Urothelium cell line (cell line): ENCODE measurements around the gene CTNNBL1.

Experiments used
- DNase-seq: peaks from one replicate; pipeline ENCODE4 v3.0.0; 2011; ENCODE audit warnings: low spot score, mixed read lengths
- FAIRE-seq: peaks from 2 replicates; lab custom pipeline; 2011; peaks lifted over from hg19 to GRCh38; lab: Jason Lieb, UNC

Gene CTNNBL1

DNA sequence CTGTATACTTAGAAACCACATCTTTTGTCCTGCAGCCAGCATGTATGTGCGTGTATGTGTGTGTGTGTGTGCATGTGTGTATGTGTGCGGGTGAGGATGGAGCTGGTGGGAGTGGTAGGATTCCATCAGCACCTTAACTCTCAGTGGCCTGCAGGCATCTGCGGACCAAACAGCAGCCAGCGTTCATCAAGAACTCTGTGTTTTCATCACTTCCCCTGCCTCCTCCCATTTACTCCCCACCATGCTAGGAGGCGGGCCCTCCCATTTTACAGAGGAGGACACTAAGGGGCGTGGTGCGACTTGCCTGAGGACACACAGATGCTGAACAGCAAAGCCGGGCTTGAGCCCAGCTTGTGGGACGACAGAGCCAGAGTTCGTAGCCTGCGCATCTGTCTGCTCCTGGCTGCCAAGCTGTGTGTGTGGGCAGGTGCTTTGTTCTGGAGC lies 218.0 kb downstream of the CTNNBL1 start:
- DNase-seq (no peak), FAIRE-seq (peak; percentile 87)

DNA sequence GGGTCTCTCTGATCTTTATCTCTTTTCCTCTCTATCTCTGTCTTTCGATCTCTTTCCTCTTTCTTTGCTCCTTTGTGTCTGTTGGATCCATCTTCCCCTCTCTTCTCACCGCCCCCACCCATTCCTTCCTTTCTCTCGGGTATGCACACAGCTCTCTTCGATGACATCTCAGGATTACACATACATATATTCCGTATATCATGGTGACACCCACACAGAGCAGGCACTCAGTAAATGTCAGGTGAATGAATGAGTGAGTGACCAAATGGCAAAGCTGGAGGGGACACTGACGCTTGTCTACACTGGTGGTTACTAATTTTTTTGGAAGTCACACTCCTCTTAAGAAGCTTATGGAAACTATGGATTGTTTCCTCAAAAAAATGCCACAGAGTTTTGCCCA lies 219.0 kb downstream of the CTNNBL1 start:
- DNase-seq, result no peak
- no peak for FAIRE-seq

DNA sequence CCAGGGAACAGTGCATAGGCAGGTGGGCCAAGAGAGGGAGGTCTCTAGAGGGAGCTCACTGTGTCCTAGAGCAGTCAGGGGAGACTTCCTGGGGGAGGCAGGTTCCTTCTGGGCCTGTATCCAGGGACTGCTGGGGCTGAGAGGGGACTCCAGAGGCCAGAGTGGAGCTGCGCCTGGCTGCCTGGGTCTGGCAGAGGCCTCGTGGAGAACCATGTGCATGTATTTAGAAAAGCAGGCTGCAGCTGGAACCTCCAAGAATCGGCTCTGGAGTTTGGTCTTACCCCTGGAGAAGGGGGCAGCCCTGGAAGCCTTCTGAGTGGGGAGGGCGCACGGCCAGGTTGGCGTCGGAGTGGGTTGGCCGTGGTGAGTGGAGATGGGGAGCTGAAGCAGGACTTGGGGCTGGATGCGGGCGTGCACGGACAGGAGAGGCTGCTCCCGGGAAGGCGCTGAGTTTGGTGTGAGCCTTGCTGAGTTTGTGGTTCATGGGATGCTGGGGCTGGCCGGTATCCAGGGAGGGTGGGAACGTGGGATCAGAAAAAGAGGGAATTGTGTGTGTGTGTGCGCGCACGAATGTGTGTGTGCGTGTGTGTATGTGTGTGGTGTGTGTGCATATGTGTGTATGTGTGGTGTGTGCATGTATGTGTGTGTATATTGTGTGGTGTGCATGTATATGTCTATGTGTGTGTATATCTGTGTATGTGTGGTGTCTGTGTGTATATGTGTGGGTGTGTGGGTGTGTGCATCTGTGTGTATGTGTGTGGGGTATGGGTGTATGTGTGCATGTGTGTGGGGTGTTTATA lies 219.9 kb downstream of the CTNNBL1 start:
- peak; percentile 69 for FAIRE-seq

DNA sequence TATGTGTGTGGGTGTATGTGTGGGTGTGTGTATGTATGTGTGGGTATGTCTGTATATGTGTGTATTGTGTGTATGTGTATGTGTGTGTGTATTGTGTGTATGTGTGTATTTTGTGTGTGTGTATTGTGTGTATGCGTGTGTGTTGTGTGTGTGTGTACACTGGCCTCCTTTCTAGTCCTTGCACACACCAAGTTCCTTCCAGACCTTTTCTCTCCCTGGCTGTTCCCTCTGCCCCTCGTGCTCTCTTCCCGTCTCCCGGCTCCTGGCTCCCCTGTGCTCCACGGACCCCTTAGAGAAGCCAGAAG lies 220.5 kb downstream of the CTNNBL1 start:
- FAIRE-seq, result no peak

More for the DNA sequence above, 219.9 kb downstream of the CTNNBL1 start:
- DNase-seq, result no peak

DNA sequence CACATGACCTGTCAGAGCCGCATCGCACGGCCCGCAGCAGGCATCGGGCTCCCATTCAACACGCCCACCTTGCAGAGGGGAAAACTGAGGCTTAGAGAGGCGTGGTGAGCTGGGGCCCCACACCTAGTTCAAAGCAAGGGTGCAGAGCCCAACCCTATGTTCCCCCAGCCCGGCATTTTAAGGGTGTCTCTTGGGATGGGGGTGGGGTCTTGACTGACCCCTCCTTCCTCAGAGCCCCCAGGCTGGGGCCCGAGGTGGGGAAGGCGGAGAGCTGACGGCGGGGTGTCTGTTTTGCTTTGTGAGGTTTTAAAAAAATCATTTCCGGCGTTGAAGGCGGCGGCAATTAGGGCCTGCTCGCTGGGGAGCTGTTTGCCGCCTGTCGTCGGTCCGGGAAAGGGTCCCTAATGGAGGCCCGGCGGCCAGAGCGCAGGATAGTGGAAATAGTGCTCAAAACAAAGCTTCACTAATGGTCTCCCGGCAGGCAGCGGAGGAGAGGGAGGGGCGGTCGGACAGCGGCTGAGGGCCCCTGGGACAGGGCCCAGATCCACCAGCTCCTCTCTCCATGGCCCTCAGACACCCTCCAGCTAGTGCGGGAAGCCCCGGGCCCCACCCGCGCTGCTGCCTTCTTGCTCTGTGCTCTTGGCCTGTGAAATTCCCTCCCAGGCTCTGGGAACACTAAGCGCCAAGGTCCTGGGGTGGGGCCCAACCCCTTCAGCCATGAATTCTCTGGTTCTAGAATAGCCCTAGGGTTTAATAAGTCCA lies 221.0 kb downstream of the CTNNBL1 start:
- no peak for FAIRE-seq

More for the DNA sequence above, 220.5 kb downstream of the CTNNBL1 start:
- DNase-seq, result no peak

DNA sequence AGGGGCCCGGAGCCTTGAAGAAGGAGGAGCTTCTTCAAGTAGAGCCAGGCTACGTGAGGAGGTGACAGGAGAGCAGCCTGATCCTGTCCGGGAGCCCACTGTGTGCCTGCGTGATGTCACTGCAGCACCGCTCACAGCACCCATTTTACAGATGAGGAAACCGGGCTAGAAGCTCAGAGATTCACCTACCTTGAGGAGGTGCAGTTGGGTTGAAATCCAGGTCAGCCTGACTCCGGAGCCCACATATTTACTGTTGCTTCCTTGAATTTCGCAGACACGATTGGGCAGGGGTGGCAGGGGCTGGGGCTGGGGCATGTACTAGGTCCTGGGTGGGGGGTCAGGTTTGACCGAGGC lies 221.6 kb downstream of the CTNNBL1 start:
- FAIRE-seq (no peak), DNase-seq (no peak)

More for the DNA sequence above, 221.0 kb downstream of the CTNNBL1 start:
- no peak for DNase-seq

DNA sequence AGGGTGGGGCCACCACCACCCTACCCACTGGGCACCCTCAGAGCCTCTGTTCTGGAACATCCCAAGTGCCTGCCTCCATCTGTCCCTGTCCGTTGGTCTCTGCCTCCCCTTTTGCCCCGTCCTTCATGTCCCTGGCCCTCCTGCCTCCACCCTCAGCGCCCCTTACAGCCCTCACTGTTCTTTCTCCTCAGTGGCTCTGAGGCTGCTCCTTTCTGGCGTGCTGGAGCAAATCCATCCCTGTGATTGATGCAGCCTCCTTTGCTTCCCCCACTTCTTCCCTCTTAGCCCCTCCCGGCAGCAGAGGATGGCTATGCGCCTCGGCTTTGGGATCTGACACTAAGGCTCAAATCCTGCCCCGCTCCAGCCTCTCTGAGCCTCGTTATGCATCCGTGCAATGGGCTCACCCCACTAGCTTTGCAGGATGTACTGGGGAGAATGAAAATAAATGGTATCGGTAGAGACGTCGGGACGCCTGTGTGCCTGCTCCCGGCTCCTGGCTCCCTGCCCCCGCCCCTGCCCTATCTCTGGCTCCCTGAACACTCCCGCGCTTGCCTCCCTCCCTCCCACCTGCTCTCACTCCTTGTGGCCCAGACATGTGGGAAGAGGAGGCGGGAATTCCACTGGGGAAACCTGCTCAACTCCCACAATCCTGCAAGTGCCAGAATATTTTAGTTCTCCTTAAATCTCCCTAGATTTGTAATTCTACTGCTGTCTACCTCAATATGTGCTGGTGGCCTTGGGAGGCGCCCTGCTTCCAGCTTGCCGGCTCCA lies 222.2 kb downstream of the CTNNBL1 start:
- no peak for DNase-seq
- FAIRE-seq, result no peak

DNA sequence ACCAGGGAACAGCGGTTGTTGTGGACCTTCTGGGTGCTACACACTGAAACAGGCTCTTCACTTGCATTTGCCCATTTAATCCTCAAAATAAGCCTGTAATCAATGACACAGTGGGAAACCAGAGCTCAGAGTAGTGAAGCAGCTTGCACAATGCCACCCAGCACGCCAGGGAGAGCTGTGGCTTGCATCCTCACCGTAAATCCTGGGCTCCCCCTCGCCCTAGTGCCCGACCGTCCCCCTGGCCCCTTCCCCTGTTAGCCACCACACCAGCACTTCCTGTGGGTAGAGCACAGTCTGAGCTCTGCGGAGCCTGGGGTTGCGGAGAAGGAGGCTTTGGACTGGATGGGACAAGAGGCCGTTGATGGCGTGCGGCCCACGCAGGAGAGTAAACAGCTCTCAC lies 223.6 kb downstream of the CTNNBL1 start:
- no peak for FAIRE-seq
- no peak for DNase-seq

DNA sequence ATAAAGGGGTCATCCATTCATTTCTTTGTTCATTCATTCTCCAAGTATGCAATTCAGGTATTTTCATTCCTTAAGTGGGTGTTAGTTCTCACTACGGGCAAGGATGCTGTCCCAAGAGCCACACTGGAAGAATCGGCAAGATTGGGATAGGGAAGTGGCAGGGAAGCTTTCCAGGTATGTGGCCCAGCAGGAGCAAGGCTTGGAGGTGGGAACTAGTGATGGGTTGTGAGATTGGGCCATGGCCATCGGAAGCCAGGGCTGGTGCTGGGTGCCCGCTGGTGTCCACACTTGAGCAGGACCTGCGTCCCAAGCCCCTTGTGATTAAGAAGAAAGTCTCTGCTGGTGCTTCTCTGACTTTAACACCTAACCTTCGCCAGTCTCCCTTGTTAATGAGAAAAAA lies 224.2 kb downstream of the CTNNBL1 start:
- DNase-seq (no peak), FAIRE-seq (no peak)

DNA sequence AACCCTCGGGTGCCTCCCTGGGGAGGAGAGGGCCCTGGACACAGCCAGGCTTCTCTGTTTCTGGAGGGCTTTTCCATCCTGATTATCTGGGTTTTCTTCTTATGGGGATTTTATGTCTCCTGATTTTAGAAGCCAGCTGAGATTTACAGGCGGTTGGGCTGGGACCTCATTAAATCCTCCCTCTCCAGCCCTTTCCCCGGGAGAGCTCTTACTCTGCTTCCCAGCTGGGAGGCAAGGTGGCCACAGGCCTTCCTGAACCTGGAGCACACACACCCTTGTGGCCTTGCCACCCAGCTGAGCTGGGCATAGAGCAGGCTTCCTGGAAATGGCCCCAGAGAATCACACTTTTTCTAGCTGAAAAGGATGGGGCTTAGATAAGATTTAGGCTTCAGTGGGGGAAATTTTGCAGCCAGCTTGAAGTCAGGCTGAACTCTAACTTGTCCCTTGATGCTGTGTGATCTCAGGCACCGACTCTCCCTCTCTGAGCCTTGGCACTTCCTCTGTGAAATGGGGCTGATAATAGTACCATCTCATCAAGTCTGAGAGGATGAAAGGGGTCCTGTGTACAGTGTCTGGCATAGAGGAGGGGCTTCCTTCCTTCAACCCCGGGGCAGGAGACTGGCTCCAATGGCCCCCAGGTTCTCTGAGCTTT lies 225.7 kb downstream of the CTNNBL1 start:
- no peak for DNase-seq
- FAIRE-seq, result no peak

DNA sequence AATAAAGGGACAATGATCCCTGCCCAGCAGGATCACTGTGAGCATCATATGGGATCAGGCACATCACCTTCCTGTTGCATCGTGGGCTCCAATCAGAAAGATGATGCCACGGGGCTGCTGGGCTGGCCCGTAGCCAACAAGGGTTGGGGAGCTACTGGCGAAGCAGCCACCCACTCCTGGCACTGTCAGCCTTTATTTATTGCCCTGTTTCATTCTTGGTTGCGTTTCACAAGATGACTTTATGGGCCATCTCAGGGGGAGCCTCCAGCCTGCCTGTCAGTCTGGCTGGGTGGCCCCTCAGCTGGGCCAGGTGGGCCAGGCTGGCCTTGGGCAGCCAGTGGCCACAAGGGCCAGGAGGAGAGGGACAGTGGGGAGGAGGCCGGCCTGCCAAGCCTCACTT lies 226.4 kb downstream of the CTNNBL1 start:
- no peak for FAIRE-seq
- DNase-seq, result no peak

DNA sequence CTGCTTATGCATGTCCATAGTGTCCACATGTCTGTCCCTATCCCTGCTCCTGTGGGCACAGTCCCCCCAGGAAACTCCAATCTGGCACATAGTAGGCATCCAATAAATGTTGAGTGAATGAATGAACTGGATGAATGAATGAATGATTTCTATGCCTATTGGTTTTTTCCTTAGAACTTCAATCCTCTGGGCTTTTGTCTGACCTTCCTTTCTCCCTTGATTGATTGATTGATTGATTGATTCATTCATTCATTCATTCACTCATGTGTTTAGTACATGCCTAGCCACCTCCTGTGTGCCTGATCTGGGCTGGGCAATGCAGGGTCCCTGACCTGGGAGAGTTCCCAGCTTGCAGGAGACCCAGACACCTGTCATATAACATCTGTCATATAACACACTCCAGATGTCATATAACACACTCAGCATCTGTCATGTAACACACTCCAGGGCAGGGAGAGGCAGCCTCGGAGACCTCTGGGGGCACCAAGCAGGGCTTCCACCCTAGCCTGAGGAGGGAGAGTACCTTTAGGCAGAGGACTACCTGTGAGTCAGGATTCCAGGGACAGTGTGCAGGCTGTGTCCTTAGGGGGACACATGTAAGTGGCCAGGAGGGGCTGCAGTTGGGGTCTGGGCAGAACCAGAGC lies 227.0 kb downstream of the CTNNBL1 start:
- FAIRE-seq (no peak), DNase-seq (no peak)

DNA sequence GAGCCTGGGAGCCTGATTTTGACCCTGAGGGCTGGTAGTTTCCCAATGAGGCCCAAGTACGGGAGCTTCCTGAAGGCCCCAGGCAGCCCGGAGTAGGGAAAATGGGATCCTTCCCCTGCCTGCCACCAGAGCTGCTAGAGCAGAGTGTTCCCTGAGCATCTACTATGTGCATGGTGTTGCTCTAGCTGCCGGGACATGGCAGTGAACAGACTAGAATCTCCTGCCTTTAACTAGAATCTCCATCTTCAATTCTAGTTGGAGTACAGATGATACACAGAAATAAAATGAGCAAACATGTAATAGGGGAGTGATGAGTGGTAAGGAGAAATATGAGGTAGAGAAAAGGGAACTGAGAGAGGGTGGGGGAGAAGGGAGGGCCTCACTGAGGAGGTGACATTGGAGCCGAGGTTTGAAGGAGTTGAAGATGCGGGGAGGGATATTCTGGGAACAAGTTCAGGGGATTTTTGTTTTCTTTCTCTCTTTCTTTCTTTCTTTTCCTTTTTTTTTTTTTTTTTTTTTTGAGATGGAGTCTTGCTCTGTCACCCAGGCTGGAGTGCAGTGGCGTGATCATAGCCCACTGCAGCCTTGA lies 227.6 kb downstream of the CTNNBL1 start:
- FAIRE-seq (no peak), DNase-seq (no peak)
